ENCODE measurements around the gene PTPRG. TPM values are rescaled to one million over a fixed set of nuclear protein-coding genes. Genes with fewer than 3 reads are reported as not detected.

Gene PTPRG
- total and polyA plus RNA-seq, 2 donors (not counting 3 experiments of a cell fraction or from before 2014, with no cell fraction given), result 8.9 to 39.1 TPM

- Histone ChIP-seq H3K27me3 (ENCODE audit: control insufficient read depth in 2 of 2, insufficient read depth in 2 of 2, low read length in 2 of 2) (peaks cover 2 to 4% of the 10 kb centered on the region in 2 experiments), H3K9ac (replicated peaks; ENCODE audit: extremely low read depth, insufficient read depth, low read length) (no peak overlapping the region), H3K79me2 (ENCODE audit: control insufficient read depth, insufficient read depth, low read length) (no peaks in the 10 kb centered on the region), H3K4me3 (replicated peaks in 1 of 3; ENCODE audit: insufficient read depth in 1 of 3, low read depth in 1 of 3, low read length in 3 of 3) (no peak overlapping the region), H3K36me3 (ENCODE audit: control insufficient read depth in 2 of 2, extremely low read depth in 1 of 2, insufficient read depth in 2 of 2, low read length in 2 of 2) (no peaks in the 10 kb centered on the region), H4K20me1 (replicated peaks; ENCODE audit: control insufficient read depth, extremely low read depth, insufficient read depth, low read length) (no peaks in the 10 kb centered on the region), H2AFZ (ENCODE audit: low read depth, low read length) (no peak overlapping the region), H3K9me1 (replicated peaks; ENCODE audit: control insufficient read depth, extremely low read depth, insufficient read depth, low read length) (no peaks in the 10 kb centered on the region), H3K4me1 (ENCODE audit: control insufficient read depth, extremely low read depth, insufficient read depth, low read length) (no peaks in the 10 kb centered on the region), H3K4me2 (ENCODE audit: insufficient read depth, low read length) (no peak overlapping the region), H3K27ac (ENCODE audit: insufficient read depth, low read depth, low read length) (no peak overlapping the region), H3K9me3 (replicated peaks; ENCODE audit: control insufficient read depth, insufficient read depth, low read length) (no peaks in the 10 kb centered on the region)
- TF ChIP-seq POLR2A (IDR thresholded peaks at IDR 0.05; ENCODE audit: low read depth, low read length), result no peak
- no peak for TF ChIP-seq GATA2 (IDR thresholded peaks at IDR 0.05; ENCODE audit: insufficient read depth, insufficient read length, low read depth, low read length)
- no peak for TF ChIP-seq POLR2AphosphoS5 (IDR thresholded peaks at IDR 0.05; ENCODE audit: insufficient read depth, low read depth, low read length)
- TF ChIP-seq FOS (IDR thresholded peaks at IDR 0.05; ENCODE audit: borderline replicate concordance, insufficient read depth, low read length), result no peak
- FAIRE-seq (no peak), DNase-seq (ENCODE audit: low read depth, low spot score) (no peak)
- ChIA-PET CTCF (interaction anchor here (3.2 kb wide), 1 partner anchor 656 kb away, joined by 25 read pairs; no protein-coding TSS in a partner anchor), POLR2A (no interaction called here)
- BruUV-seq (replicated peaks), result no TSS peak
- dilution Hi-C loops (cut with MboI; ENCODE audit: extremely low pct_ligation_motif_present, low sequenced_read_pairs), result no loop called here
- intact Hi-C loops (cut with micrococcal nuclease), result no loop called here
Measured at GRCh38 chr3:61531528-61531927, 29.8 kb upstream of the PTPRG start.

GRCh38 chr3:61532739-61533500 is 28.5 kb upstream of the PTPRG start:
- no peaks in the 10 kb centered on the region for H3K9me3 ChIP-seq (replicated peaks; ENCODE audit: control insufficient read depth, insufficient read depth, low read length)
- peaks cover 5% of the 10 kb centered on the region for H3K4me1 ChIP-seq (ENCODE audit: control insufficient read depth, extremely low read depth, insufficient read depth, low read length)
- dilution Hi-C loops (cut with MboI; ENCODE audit: extremely low pct_ligation_motif_present, low sequenced_read_pairs) (no loop called here), intact Hi-C loops (cut with micrococcal nuclease) (no loop called here)
- no peak overlapping the region for H3K27ac ChIP-seq (ENCODE audit: insufficient read depth, low read depth, low read length)
- no peaks in the 10 kb centered on the region for H3K9me1 ChIP-seq (replicated peaks; ENCODE audit: control insufficient read depth, extremely low read depth, insufficient read depth, low read length)
- H3K4me3 ChIP-seq (replicated peaks in 1 of 3; ENCODE audit: insufficient read depth in 1 of 3, low read depth in 1 of 3, low read length in 3 of 3), result no peak overlapping the region
- no peak overlapping the region for H3K9ac ChIP-seq (replicated peaks; ENCODE audit: extremely low read depth, insufficient read depth, low read length)
- no peak for TF ChIP-seq POLR2A (IDR thresholded peaks at IDR 0.05; ENCODE audit: low read depth, low read length)
- no peak for TF ChIP-seq JUN (IDR thresholded peaks at IDR 0.05; ENCODE audit: borderline replicate concordance, insufficient read depth, insufficient read length, low read depth)
- no peak for TF ChIP-seq POLR2AphosphoS5 (IDR thresholded peaks at IDR 0.05; ENCODE audit: insufficient read depth, low read depth, low read length)
- TF ChIP-seq GATA2 (IDR thresholded peaks at IDR 0.05; ENCODE audit: insufficient read depth, insufficient read length, low read depth, low read length), result no peak
- no peak for TF ChIP-seq CTCF (IDR thresholded peaks at IDR 0.05; ENCODE audit: extremely low read depth in 1 of 2, insufficient read depth in 1 of 2, low read depth in 1 of 2, low read length in 2 of 2)
- TF ChIP-seq MAX (IDR thresholded peaks at IDR 0.05; ENCODE audit: insufficient read depth, insufficient read length), result no peak
- TF ChIP-seq EZH2 (IDR thresholded peaks at IDR 0.05; ENCODE audit: borderline replicate concordance, low read depth, low read length, severe bottlenecking), result no peak
- TF ChIP-seq MYC (IDR thresholded peaks at IDR 0.05; ENCODE audit: low read depth, low read length), result no peak
- TF ChIP-seq FOS (IDR thresholded peaks at IDR 0.05; ENCODE audit: borderline replicate concordance, insufficient read depth, low read length), result no peak
- no TSS peak for BruUV-seq (replicated peaks)
- ChIA-PET POLR2A (no interaction called here), CTCF (no interaction called here)
- no peaks in the 10 kb centered on the region for H4K20me1 ChIP-seq (replicated peaks; ENCODE audit: control insufficient read depth, extremely low read depth, insufficient read depth, low read length)
- H3K4me2 ChIP-seq (ENCODE audit: insufficient read depth, low read length), result no peak overlapping the region
- H3K36me3 ChIP-seq (ENCODE audit: control insufficient read depth in 2 of 2, extremely low read depth in 1 of 2, insufficient read depth in 2 of 2, low read length in 2 of 2), result no peaks in the 10 kb centered on the region
- H3K79me2 ChIP-seq (ENCODE audit: control insufficient read depth, insufficient read depth, low read length), result no peaks in the 10 kb centered on the region
- no peak for FAIRE-seq
- no peak overlapping the region for H2AFZ ChIP-seq (ENCODE audit: low read depth, low read length)
- H3K27me3 ChIP-seq (ENCODE audit: control insufficient read depth in 2 of 2, insufficient read depth in 2 of 2, low read length in 2 of 2), result peaks cover 2 to 4% of the 10 kb centered on the region in 2 experiments
- DNase-seq (ENCODE audit: low read depth, low spot score), result no peak
